WTC11 (cell line): Measurements from ENCODE around the gene MAP3K5. TPM values are rescaled to one million over a fixed set of nuclear protein-coding genes. Genes with fewer than 3 reads are reported as not detected.

ENCODE experiments used
- ATAC-seq: fragments of 200-7000 bp; cut with Tn5 transposase; 2 replicates; pipeline ENCODE4 v1.10.0; 2021; ENCODE audit warnings: mild to moderate bottlenecking, moderate library complexity
- CTCF ChIA-PET: fragments of 300-600 bp; sonication (Branson Sonifier 250); formaldehyde crosslinking; loops from one replicate; lab custom pipeline; 2021; ENCODE audit warnings: antibody characterized with exemption; lab: Charles Lee
- POLR2A ChIA-PET: fragments of 350-600 bp; sonication (Branson Sonifier 250); formaldehyde crosslinking; loops from one replicate; lab custom pipeline; 2021; ENCODE audit warnings: antibody characterized with exemption; lab: Charles Lee
- DNase-seq: peaks from one replicate; pipeline ENCODE4 v3.0.0; 2021; ENCODE audit warnings: low spot score
- H3K27ac Mint-ChIP-seq: 2 replicates; pipeline ENCODE4 v1.8.0; 2021; ENCODE audit warnings: mixed read lengths
- H3K27me3 Mint-ChIP-seq: 2 replicates; pipeline ENCODE4 v1.8.0; 2021; ENCODE audit warnings: low read depth, mild to moderate bottlenecking, moderate library complexity, mixed read lengths
- H3K36me3 Mint-ChIP-seq: 2 replicates; pipeline ENCODE4 v1.8.0; 2021; ENCODE audit warnings: mixed read lengths
- H3K4me1 Mint-ChIP-seq: 2 replicates; pipeline ENCODE4 v1.8.0; 2022; ENCODE audit warnings: mixed read lengths
- H3K4me3 Mint-ChIP-seq: 2 replicates; pipeline ENCODE4 v1.8.0; 2021; ENCODE audit warnings: mild to moderate bottlenecking, moderate library complexity, mixed read lengths
- H3K9me3 Mint-ChIP-seq: 2 replicates; pipeline ENCODE4 v1.8.0; 2021; ENCODE audit warnings: mixed read lengths
- ARID4B ChIP-seq: sonication (generic); formaldehyde crosslinking; IDR thresholded peaks from 2 replicates; pipeline ENCODE4 v1.8.0; 2023; ENCODE audit warnings: missing genetic modification reagents, mild to moderate bottlenecking, borderline replicate concordance
- ESRRA ChIP-seq: sonication (generic); formaldehyde crosslinking; IDR thresholded peaks from 2 replicates; pipeline ENCODE4 v1.8.1; 2022; ENCODE audit warnings: mild to moderate bottlenecking, missing genetic modification reagents, borderline replicate concordance
- FOXK1 ChIP-seq: sonication (generic); formaldehyde crosslinking; IDR thresholded peaks from 2 replicates; pipeline ENCODE4 v1.8.0; 2022; ENCODE audit warnings: mild to moderate bottlenecking, moderate library complexity, missing genetic modification reagents
- GABPB1 ChIP-seq: sonication (generic); formaldehyde crosslinking; IDR thresholded peaks from 2 replicates; pipeline ENCODE4 v1.8.1; 2023; ENCODE audit warnings: mild to moderate bottlenecking, missing genetic modification reagents
- HMGXB4 ChIP-seq: sonication (generic); formaldehyde crosslinking; IDR thresholded peaks from 2 replicates; pipeline ENCODE4 v1.8.1; 2023; ENCODE audit warnings: mild to moderate bottlenecking, moderate library complexity, missing genetic modification reagents
- NFATC4 ChIP-seq: fragments of 250-450 bp; sonication (Bioruptor Pico); IDR thresholded peaks from 2 replicates; pipeline ENCODE4 v1.9.0; 2021; ENCODE audit warnings: mild to moderate bottlenecking
- NFE2L1 ChIP-seq: sonication (generic); formaldehyde crosslinking; IDR thresholded peaks from 2 replicates; pipeline ENCODE4 v1.8.1; 2023; ENCODE audit warnings: missing genetic modification reagents
- NR2C2 ChIP-seq: sonication (generic); formaldehyde crosslinking; IDR thresholded peaks from 2 replicates; pipeline ENCODE4 v1.8.0; 2022; ENCODE audit warnings: mild to moderate bottlenecking, missing genetic modification reagents
- NR3C1 ChIP-seq: sonication (generic); formaldehyde crosslinking; conservative IDR thresholded peaks from 2 replicates; pipeline ENCODE4 v1.8.1; 2023; ENCODE audit warnings: low read depth, mild to moderate bottlenecking, missing genetic modification reagents
- OVOL2 ChIP-seq: fragments of 250-450 bp; sonication (Bioruptor Pico); IDR thresholded peaks from 2 replicates; pipeline ENCODE4 v1.9.0; 2021; ENCODE audit warnings: mild to moderate bottlenecking, borderline replicate concordance
- PREB ChIP-seq: sonication (generic); formaldehyde crosslinking; IDR thresholded peaks from 2 replicates; pipeline ENCODE4 v1.8.1; 2022; ENCODE audit warnings: mild to moderate bottlenecking, missing genetic modification reagents, moderate library complexity, borderline replicate concordance
- SOX15 ChIP-seq: fragments of 250-450 bp; sonication (Bioruptor Pico); IDR thresholded peaks from 2 replicates; pipeline ENCODE4 v1.9.0; 2021; ENCODE audit warnings: mild to moderate bottlenecking
- SP1 ChIP-seq: sonication (generic); formaldehyde crosslinking; conservative IDR thresholded peaks from 2 replicates; pipeline ENCODE4 v1.8.1; 2022; ENCODE audit warnings: missing genetic modification reagents
- USF2 ChIP-seq: sonication (generic); formaldehyde crosslinking; IDR thresholded peaks from 2 replicates; pipeline ENCODE4 v1.8.1; 2023; ENCODE audit warnings: mild to moderate bottlenecking, missing genetic modification reagents, moderate library complexity
- ZNF219 ChIP-seq: sonication (generic); formaldehyde crosslinking; IDR thresholded peaks from 2 replicates; pipeline ENCODE4 v1.8.0; 2023; ENCODE audit warnings: missing genetic modification reagents, mild to moderate bottlenecking, borderline replicate concordance
- ZNF263 ChIP-seq: sonication (generic); formaldehyde crosslinking; IDR thresholded peaks from 2 replicates; pipeline ENCODE4 v1.8.1; 2022; ENCODE audit warnings: low read depth, mild to moderate bottlenecking, moderate library complexity, missing genetic modification reagents
- ZNF425 ChIP-seq: fragments of 250-450 bp; sonication (Bioruptor Pico); conservative IDR thresholded peaks from 2 replicates; pipeline ENCODE4 v1.9.0; 2021; ENCODE audit warnings: mild to moderate bottlenecking
- ZNF532 ChIP-seq: fragments of 250-450 bp; sonication (Bioruptor Pico); IDR thresholded peaks from 2 replicates; pipeline ENCODE4 v1.9.0; 2021; ENCODE audit warnings: mild to moderate bottlenecking, borderline replicate concordance
- total RNA-seq: library from RNA; stranded (reverse); gene quantifications from 3 replicates; pipeline ENCODE4 v1.2.3, GENCODE V29; 2021

MAP3K5 gene
- total RNA-seq, 1 experiment from 2014 or later: 1.6 TPM

GRCh38 chr6:136539967-136540652 is 252.2 kb downstream of the MAP3K5 start (continued):
- TF ChIP-seq PREB (no peak), NFE2L1 (no peak), ZNF425 (CRISPR knock-in tag) (no peak), ZNF219 (CRISPR knock-in tag) (no peak), SOX15 (CRISPR knock-in tag) (no peak), ZNF263 (CRISPR knock-in tag) (no peak), ZNF532 (CRISPR knock-in tag) (no peak), NR2C2 (no peak), NR3C1 (no peak), GABPB1 (no peak), ARID4B (CRISPR knock-in tag) (no peak), FOXK1 (CRISPR knock-in tag) (no peak)

GRCh38 chr6:136538836-136539235 is 253.4 kb downstream of the MAP3K5 start:
- peak overlapping the region; percentile 26; the same call in 1 of the 2 replicates for H3K27ac Mint-ChIP-seq
- DNase-seq (no peak), ATAC-seq (no peak)
- H3K36me3 Mint-ChIP-seq: peaks cover 9% of the 10 kb centered on the region
- peaks cover 65% of the 10 kb centered on the region for H3K4me1 Mint-ChIP-seq
- H3K4me3 Mint-ChIP-seq: no peak overlapping the region
- ChIA-PET POLR2A (no interaction called here), CTCF (interaction anchor here (0.7 to 4.3 kb wide), 4 partner anchors 12 to 222 kb away, joined by 3 to 24 read pairs (median 5); partner anchors contain the start of gene MAP7)
- no peaks in the 10 kb centered on the region for H3K27me3 Mint-ChIP-seq
- H3K9me3 Mint-ChIP-seq: peaks cover 7% of the 10 kb centered on the region
- TF ChIP-seq NR2C2: no peak
- TF ChIP-seq HMGXB4: no peak
- TF ChIP-seq NFATC4 (CRISPR knock-in tag): no peak
- TF ChIP-seq ESRRA (CRISPR knock-in tag): no peak
- no peak for TF ChIP-seq OVOL2 (CRISPR knock-in tag)
- no peak for TF ChIP-seq ZNF425 (CRISPR knock-in tag)
- TF ChIP-seq SP1 (CRISPR knock-in tag): no peak
- TF ChIP-seq FOXK1 (CRISPR knock-in tag): no peak
- TF ChIP-seq USF2 (CRISPR knock-in tag): no peak
